GM12878 (cell line): ENCODE results near the gene TCERG1L. TPM values are rescaled to one million over a fixed set of nuclear protein-coding genes. Genes with fewer than 3 reads are reported as not detected.

Experiments used
- GATAD2B ChIP-seq: fragments of 450-650 bp; conservative IDR thresholded peaks from 2 replicates; pipeline ENCODE4 v1.6.1; 2017; ENCODE audit warnings: low read depth, mild to moderate bottlenecking, moderate library complexity
- JUND ChIP-seq: IDR thresholded peaks from 2 replicates; pipeline ENCODE4 v1.6.1; 2012; ENCODE audit warnings: low read depth, mild to moderate bottlenecking, low read length, improper control_type of control experiment, moderate library complexity
- NFXL1 ChIP-seq: fragments of 450-650 bp; IDR thresholded peaks from 2 replicates; pipeline ENCODE4 v1.6.1; 2017; ENCODE audit warnings: antibody characterized with exemption, mild to moderate bottlenecking, borderline replicate concordance
- POU2F2 ChIP-seq: IDR thresholded peaks from 3 replicates; pipeline ENCODE4 v1.6.1; 2011; ENCODE audit warnings: low read depth, mild to moderate bottlenecking, low read length, borderline replicate concordance
- USF2 ChIP-seq: IDR thresholded peaks from 2 replicates; pipeline ENCODE4 v1.6.1; 2011; ENCODE audit warnings: low read depth, low read length, improper control_type of control experiment, borderline replicate concordance
- YBX1 ChIP-seq: fragments of 450-650 bp; IDR thresholded peaks from 2 replicates; pipeline ENCODE4 v1.6.1; 2016; ENCODE audit warnings: antibody characterized with exemption
- ZNF24 ChIP-seq: fragments of 450-650 bp; IDR thresholded peaks from 2 replicates; pipeline ENCODE4 v1.6.1; 2017; ENCODE audit warnings: antibody characterized with exemption, mild to moderate bottlenecking
- ZNF687 ChIP-seq: fragments of 450-650 bp; IDR thresholded peaks from 2 replicates; pipeline ENCODE4 v1.6.1; 2017; ENCODE audit warnings: mild to moderate bottlenecking, moderate library complexity
- polyA plus RNA-seq, 11 experiments: library from polyadenylated mRNA; depleted of rRNA in 4 of 11; unstranded in 6 of 11; stranded (reverse) in 5 of 11; fragments of >200 nt; fragmentation: Nextera tagmentation in 4 of 11; fragmentation: Illumina TruSeq in 1 of 11; extraction: Ambion mirVana in 4 of 11; extraction: Trizol in 1 of 11; gene quantifications; 1 replicate in 1 of 11; 2 replicates in 10 of 11; pipeline versions ENCODE4 v1.2.1 to v1.2.3, GENCODE V29; 2011 to 2016; ENCODE audit warnings: inconsistent platforms in 2 of 11, missing spikeins in 2 of 11, low read depth in 1 of 11
- total RNA-seq, 4 experiments: library from RNA; depleted of rRNA in 3 of 4; stranded (reverse); fragments of >200 nt in 3 of 4; fragmentation: Illumina TruSeq in 1 of 4; extraction: Trizol in 1 of 4; gene quantifications; 2 replicates each; pipeline versions ENCODE4 v1.2.1 to v1.2.3, GENCODE V29; 2013 to 2021

Gene TCERG1L
- total and polyA plus RNA-seq, 10 of the 15 experiments (the other 5 are each of a cell fraction or from before 2014, with no cell fraction given) = not detected

GRCh38 chr10:131091682-131092081, 219.8 kb downstream of the TCERG1L start (continued):
- no peak for TF ChIP-seq USF2
- no peak for TF ChIP-seq GATAD2B
- no peak for TF ChIP-seq JUND
- TF ChIP-seq YBX1 = no peak
- no peak for TF ChIP-seq ZNF24
- no peak for TF ChIP-seq POU2F2
- no peak for TF ChIP-seq ZNF687
- no peak for TF ChIP-seq NFXL1
